H9 (cell line): ENCODE results near the gene AP2A2. TPM values are rescaled to one million over a fixed set of nuclear protein-coding genes. Genes with fewer than 3 reads are reported as not detected.

Source experiments
- DNase-seq: peaks from one replicate; pipeline ENCODE4 v3.0.0-alpha.2; 2017
- H2AFZ ChIP-seq: one replicate; pipeline ENCODE4 v1.6.1; 2013; ENCODE audit warnings: mild to moderate bottlenecking, low read length, control low read depth, moderate library complexity
- H2AK5ac ChIP-seq: 2 replicates; pipeline ENCODE4 v1.6.1; 2013; ENCODE audit warnings: low read length, control low read depth, mixed read lengths; ENCODE audit not compliant: insufficient read length
- H2BK120ac ChIP-seq: one replicate; pipeline ENCODE4 v1.6.1; 2013; ENCODE audit warnings: low read depth, mild to moderate bottlenecking, low read length, control low read depth, inconsistent platforms; ENCODE audit not compliant: poor library complexity, severe bottlenecking
- H2BK12ac ChIP-seq: 2 replicates; pipeline ENCODE4 v1.6.1; 2013; ENCODE audit warnings: low read length, control low read depth, mixed read lengths, low read depth; ENCODE audit not compliant: insufficient read length
- H2BK15ac ChIP-seq: 2 replicates; pipeline ENCODE4 v1.6.1; 2013; ENCODE audit warnings: low read depth, low read length, control low read depth
- H2BK20ac ChIP-seq: one replicate; pipeline ENCODE4 v1.6.1; 2013; ENCODE audit warnings: low read depth, mild to moderate bottlenecking, low read length, control low read depth, inconsistent platforms; ENCODE audit not compliant: poor library complexity, severe bottlenecking
- H2BK5ac ChIP-seq: 2 replicates; pipeline ENCODE4 v1.6.1; 2013; ENCODE audit warnings: low read length, control low read depth, mixed read lengths; ENCODE audit not compliant: insufficient read length
- H3K14ac ChIP-seq: 2 replicates; pipeline ENCODE4 v1.6.1; 2013; ENCODE audit warnings: low read length, control low read depth; ENCODE audit not compliant: insufficient read depth
- H3K18ac ChIP-seq: 2 replicates; pipeline ENCODE4 v1.6.1; 2013; ENCODE audit warnings: low read depth, mild to moderate bottlenecking, mixed read lengths, low read length, control low read depth; ENCODE audit not compliant: insufficient read length
- H3K23ac ChIP-seq: 2 replicates; pipeline ENCODE4 v1.6.1; 2013; ENCODE audit warnings: low read length, control low read depth, mixed read lengths, low read depth; ENCODE audit not compliant: insufficient read length
- H3K23me2 ChIP-seq: 2 replicates; pipeline ENCODE4 v1.6.1; 2013; ENCODE audit warnings: low read depth, mild to moderate bottlenecking, mixed read lengths, low read length, control low read depth; ENCODE audit not compliant: insufficient read length, poor library complexity, severe bottlenecking
- H3K27ac ChIP-seq: 2 replicates; pipeline ENCODE4 v1.5.1; 2013; ENCODE audit warnings: low read length, control low read depth, mixed read lengths, low read depth; ENCODE audit not compliant: insufficient read length
- H3K27me3 ChIP-seq: 2 replicates; pipeline ENCODE4 v1.6.1; 2013; ENCODE audit warnings: low read length, control low read depth, inconsistent platforms; ENCODE audit not compliant: insufficient read depth
- H3K4ac ChIP-seq: 2 replicates; pipeline ENCODE4 v1.6.1; 2013; ENCODE audit warnings: low read depth, mild to moderate bottlenecking, control low read depth, inconsistent platforms, low read length, moderate library complexity
- H3K4me1 ChIP-seq: 2 replicates; pipeline ENCODE4 v1.6.1; 2013; ENCODE audit warnings: low read length, control low read depth, inconsistent platforms; ENCODE audit not compliant: insufficient read depth
- H3K4me2 ChIP-seq: 2 replicates; pipeline ENCODE4 v1.6.1; 2013; ENCODE audit warnings: low read length, control low read depth, mixed read lengths; ENCODE audit not compliant: insufficient read length, insufficient read depth
- H3K56ac ChIP-seq: 2 replicates; pipeline ENCODE4 v1.6.1; 2013; ENCODE audit warnings: low read depth, mild to moderate bottlenecking, mixed read lengths, low read length, control low read depth; ENCODE audit not compliant: insufficient read length
- H3K79me1 ChIP-seq: 2 replicates; pipeline ENCODE4 v1.6.1; 2013; ENCODE audit warnings: low read depth, mild to moderate bottlenecking, moderate library complexity, low read length, control low read depth, inconsistent platforms; ENCODE audit not compliant: insufficient read depth, poor library complexity, severe bottlenecking
- H3K79me2 ChIP-seq: 2 replicates; pipeline ENCODE4 v1.6.1; 2013; ENCODE audit warnings: low read length, control low read depth, inconsistent platforms; ENCODE audit not compliant: insufficient read depth
- H3K9ac ChIP-seq: 2 replicates; pipeline ENCODE4 v1.6.1; 2013; ENCODE audit warnings: low read length, control low read depth, mixed read lengths; ENCODE audit not compliant: insufficient read length; ENCODE audit errors: extremely low read depth
- H3K9me3 ChIP-seq: one replicate; pipeline ENCODE4 v1.6.1; 2013; ENCODE audit warnings: low read depth, low read length, inconsistent platforms; ENCODE audit not compliant: control insufficient read depth
- H3T11ph ChIP-seq: one replicate; pipeline ENCODE4 v1.6.1; 2013; ENCODE audit warnings: mild to moderate bottlenecking, low read length, control low read depth, inconsistent platforms
- H4K20me1 ChIP-seq: one replicate; pipeline ENCODE4 v1.6.1; 2013; ENCODE audit not compliant: control insufficient read depth, insufficient read length, insufficient read depth
- H4K5ac ChIP-seq: 2 replicates; pipeline ENCODE4 v1.6.1; 2013; ENCODE audit warnings: low read depth, mild to moderate bottlenecking, mixed read lengths, low read length, control low read depth; ENCODE audit not compliant: insufficient read length
- H4K8ac ChIP-seq: replicated peaks from 2 replicates; pipeline ENCODE4 v1.6.1; 2013; ENCODE audit warnings: low read length, control low read depth, mixed read lengths, low read depth; ENCODE audit not compliant: insufficient read length
- H4K91ac ChIP-seq: 2 replicates; pipeline ENCODE4 v1.6.1; 2013; ENCODE audit warnings: low read depth, mild to moderate bottlenecking, moderate library complexity, mixed read lengths, low read length, control low read depth; ENCODE audit not compliant: insufficient read length
- H3K27ac Mint-ChIP-seq, 3 experiments: 2 replicates in 2 of 3; 3 replicates in 1 of 3; pipeline ENCODE4 v1.8.0; 2020 to 2021; ENCODE audit warnings: mixed read lengths in 3 of 3, mild to moderate bottlenecking in 1 of 3, moderate library complexity in 1 of 3
- H3K27me3 Mint-ChIP-seq: 2 replicates; pipeline ENCODE4 v1.8.0; 2021; ENCODE audit warnings: low read depth, mild to moderate bottlenecking, moderate library complexity, mixed read lengths
- H3K36me3 Mint-ChIP-seq, 3 experiments: 2 replicates in 2 of 3; 3 replicates in 1 of 3; pipeline ENCODE4 v1.8.0; 2020 to 2021; ENCODE audit warnings: low read depth in 3 of 3, mixed read lengths in 3 of 3; ENCODE audit not compliant: insufficient read depth in 1 of 3
- H3K4me1 Mint-ChIP-seq, 2 experiments: 2 replicates each; pipeline ENCODE4 v1.8.0; 2020; ENCODE audit warnings: mixed read lengths in 2 of 2
- H3K4me3 Mint-ChIP-seq, 2 experiments: 2 replicates in 1 of 2; 3 replicates in 1 of 2; pipeline ENCODE4 v1.8.0; 2020 to 2021; ENCODE audit warnings: mild to moderate bottlenecking in 2 of 2, mixed read lengths in 2 of 2, moderate library complexity in 1 of 2
- H3K9me3 Mint-ChIP-seq, 2 experiments: 2 replicates in 1 of 2; 3 replicates in 1 of 2; pipeline ENCODE4 v1.8.0; 2020; ENCODE audit warnings: mild to moderate bottlenecking in 2 of 2, mixed read lengths in 2 of 2, moderate library complexity in 1 of 2
- CTCF ChIP-seq: fragments of 200-600 bp; sonication (generic); conservative IDR thresholded peaks from 3 replicates; pipeline ENCODE4 v1.8.0; 2021; ENCODE audit warnings: antibody characterized with exemption, mild to moderate bottlenecking
- WGBS: extraction: QIAGEN DNeasy Blood & Tissue Kit; methylation state at CpG from one replicate; pipeline ENCODE4 v1.1.7; 2013; ENCODE audit warnings: missing lambda C conversion rate, low lambda C conversion rate, mixed read lengths; ENCODE audit not compliant: insufficient read length; ENCODE audit errors: extremely low coverage; 5-methylcytosine and 5-hydroxymethylcytosine counted together
- total RNA-seq: library from RNA; stranded (reverse); gene quantifications from 2 replicates; pipeline ENCODE4 v1.2.1, GENCODE V29; 2021

Gene AP2A2
- total RNA-seq, 1 experiment from 2014 or later, result 53.7 TPM

GRCh38 chr11:951507-951906 is 25.8 kb downstream of the AP2A2 start:
- no peak for DNase-seq
- no peak overlapping the region for H3K23ac ChIP-seq
- no peaks in the 10 kb centered on the region for H3K27me3 Mint-ChIP-seq
- H2AFZ ChIP-seq, result no peak overlapping the region
- WGBS, result no CpG with 5 or more reads among the region's 9 CpGs
- no peak overlapping the region for H2BK120ac ChIP-seq
- H3K36me3 Mint-ChIP-seq, result peaks cover 13 to 23% (median 16%) of the 10 kb centered on the region in 3 experiments
- no peak overlapping the region for H3K4me2 ChIP-seq
- no peak overlapping the region for H3K14ac ChIP-seq
- no peak overlapping the region for H4K91ac ChIP-seq
- H3T11ph ChIP-seq, result no peak overlapping the region
- H3K9ac ChIP-seq, result no peak overlapping the region
- no peak overlapping the region for H2AK5ac ChIP-seq
- no peak overlapping the region for H3K4ac ChIP-seq
- peaks cover 54 to 66% of the 10 kb centered on the region in 2 experiments for H3K4me1 Mint-ChIP-seq
- no peaks in the 10 kb centered on the region for H3K9me3 ChIP-seq
- no peak overlapping the region for H3K27ac ChIP-seq
- no peaks in the 10 kb centered on the region for H3K27me3 ChIP-seq
- no peak overlapping the region for H2BK15ac ChIP-seq
- peaks cover 7% of the 10 kb centered on the region; the same call in 1 of the 2 replicates for H3K79me2 ChIP-seq
- H2BK20ac ChIP-seq, result no peak overlapping the region
- H2BK12ac ChIP-seq, result no peak overlapping the region
- no peak overlapping the region for H4K5ac ChIP-seq
- no peak overlapping the region for H3K18ac ChIP-seq
- no peak overlapping the region for H3K56ac ChIP-seq
- no peak overlapping the region for H4K8ac ChIP-seq
- no peaks in the 10 kb centered on the region for H3K23me2 ChIP-seq
- no peak overlapping the region for H3K4me3 Mint-ChIP-seq
- peaks cover 3 to 12% of the 10 kb centered on the region in 2 experiments; a peak in 4 of 5 replicates for H3K9me3 Mint-ChIP-seq
- no peak for TF ChIP-seq CTCF
- peak overlapping the region; percentile 19 to 62 (median 23); a peak in 1 of 7 replicates for H3K27ac Mint-ChIP-seq
- peaks cover 3% of the 10 kb centered on the region for H3K79me1 ChIP-seq
- H2BK5ac ChIP-seq, result no peak overlapping the region
- peaks cover 8% of the 10 kb centered on the region; the same call in 1 of the 2 replicates for H3K4me1 ChIP-seq
- H4K20me1 ChIP-seq, result no peaks in the 10 kb centered on the region
